Measurements from ENCODE around the gene DEFB123.

- TF ChIP-seq TAF1 (IDR thresholded peaks at IDR 0.05; ENCODE audit: borderline replicate concordance, low read depth, low read length) (no peak), FOXM1 (IDR thresholded peaks at IDR 0.05; ENCODE audit: low read depth) (no peak), RAD21 (IDR thresholded peaks at IDR 0.05; ENCODE audit: low read length) (no peak), USF1 (IDR thresholded peaks at IDR 0.05; ENCODE audit: borderline replicate concordance, low read depth) (no peak), EP300 (IDR thresholded peaks at IDR 0.05; ENCODE audit: borderline replicate concordance in 1 of 2, low read depth in 1 of 2, low read length in 1 of 2) (no peak), GABPA (IDR thresholded peaks at IDR 0.05; ENCODE audit: low read depth) (no peak), SIN3A (IDR thresholded peaks at IDR 0.05; ENCODE audit: borderline replicate concordance, low read depth, low read length) (no peak)
- TF ChIP-seq, protein P1, sequence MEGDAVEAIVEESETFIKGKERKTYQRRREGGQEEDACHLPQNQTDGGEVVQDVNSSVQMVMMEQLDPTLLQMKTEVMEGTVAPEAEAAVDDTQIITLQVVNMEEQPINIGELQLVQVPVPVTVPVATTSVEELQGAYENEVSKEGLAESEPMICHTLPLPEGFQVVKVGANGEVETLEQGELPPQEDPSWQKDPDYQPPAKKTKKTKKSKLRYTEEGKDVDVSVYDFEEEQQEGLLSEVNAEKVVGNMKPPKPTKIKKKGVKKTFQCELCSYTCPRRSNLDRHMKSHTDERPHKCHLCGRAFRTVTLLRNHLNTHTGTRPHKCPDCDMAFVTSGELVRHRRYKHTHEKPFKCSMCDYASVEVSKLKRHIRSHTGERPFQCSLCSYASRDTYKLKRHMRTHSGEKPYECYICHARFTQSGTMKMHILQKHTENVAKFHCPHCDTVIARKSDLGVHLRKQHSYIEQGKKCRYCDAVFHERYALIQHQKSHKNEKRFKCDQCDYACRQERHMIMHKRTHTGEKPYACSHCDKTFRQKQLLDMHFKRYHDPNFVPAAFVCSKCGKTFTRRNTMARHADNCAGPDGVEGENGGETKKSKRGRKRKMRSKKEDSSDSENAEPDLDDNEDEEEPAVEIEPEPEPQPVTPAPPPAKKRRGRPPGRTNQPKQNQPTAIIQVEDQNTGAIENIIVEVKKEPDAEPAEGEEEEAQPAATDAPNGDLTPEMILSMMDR (IDR thresholded peaks at IDR 0.05), result no peak
Measured at GRCh38 chr20:31490752-31491151, 50.3 kb downstream of the DEFB123 start.

Data from SK-N-SH (cell line).